Renal cortex interstitium (tissue), 11 donors: ENCODE results near the gene TCF23. TPM values are rescaled to one million over a fixed set of nuclear protein-coding genes. Genes with fewer than 3 reads are reported as not detected.

Experiments used
- DNase-seq, 11 donors: peaks; one replicate each; pipeline ENCODE4 v3.0.0-alpha.2; 2013; ENCODE audit warnings: low read depth in 9 of 11, low spot score in 4 of 11; ENCODE audit errors: extremely low read depth in 1 of 11
- polyA plus RNA-seq, 3 donors: library from polyadenylated mRNA; unstranded; fragments of 120-200 nt; gene quantifications; one replicate each; pipeline ENCODE4 v1.2.1, GENCODE V29; 2013; ENCODE audit not compliant: insufficient read length in 3 of 3

TCF23 gene
- polyA plus RNA-seq, 3 donors = 0.51 to 0.78 (median 0.62) TPM

GRCh38 chr2:27126252-27126710 is 22.5 kb upstream of the TCF23 start:
- no peak for DNase-seq

GRCh38 chr2:27127883-27128667 is 20.7 kb upstream of the TCF23 start:
- DNase-seq = no peak

GRCh38 chr2:27128668-27129571 is 19.9 kb upstream of the TCF23 start:
- DNase-seq = no peak

GRCh38 chr2:27130396-27130795 is 18.4 kb upstream of the TCF23 start:
- no peak for DNase-seq

- no peak for DNase-seq
Measured at GRCh38 chr2:27131429-27131828, 17.4 kb upstream of the TCF23 start.

- DNase-seq = no peak
Measured at GRCh38 chr2:27133195-27133875, 15.5 kb upstream of the TCF23 start.

GRCh38 chr2:27133905-27134780 is 14.7 kb upstream of the TCF23 start, which contains the start of gene PREB:
PREB (minus strand) TSS chr2:27134636; CDS start chr2:27134421, 215 bp downstream.
- DNase-seq = peak; percentile 91 to 97 (median 95)

GRCh38 chr2:27134781-27135477 is 13.9 kb upstream of the TCF23 start:
- DNase-seq = no peak

GRCh38 chr2:27135478-27135955 is 13.3 kb upstream of the TCF23 start:
- DNase-seq = no peak

GRCh38 chr2:27136751-27137150 is 12.1 kb upstream of the TCF23 start:
- no peak for DNase-seq

- DNase-seq = no peak
Measured at GRCh38 chr2:27137322-27137935, 11.4 kb upstream of the TCF23 start.

GRCh38 chr2:27138111-27138510 is 10.7 kb upstream of the TCF23 start:
- no peak for DNase-seq

GRCh38 chr2:27139310-27139709 is 9.5 kb upstream of the TCF23 start, which contains the start of gene PRR30:
PRR30 (minus strand) TSS chr2:27139410; CDS start chr2:27138329, 1,081 bp downstream.
- no peak for DNase-seq

- DNase-seq = no peak
Measured at GRCh38 chr2:27143285-27143684, 5.5 kb upstream of the TCF23 start.

- no peak for DNase-seq
Measured at GRCh38 chr2:27145682-27146081, 3.1 kb upstream of the TCF23 start.

- no peak for DNase-seq
Measured at GRCh38 chr2:27147935-27148334, 869 bp upstream of the TCF23 start.
